K562 (cell line): Measurements from ENCODE around the gene DENND6A.

ENCODE experiments used
- FOXP1 ChIP-seq: sonication (generic); formaldehyde crosslinking; IDR thresholded peaks from 2 replicates; pipeline ENCODE4 v1.8.0; 2022; ENCODE audit warnings: mild to moderate bottlenecking, missing genetic modification reagents
- GABPA ChIP-seq: fragments of 200-800 bp; sonication (Bioruptor generic); conservative IDR thresholded peaks from 2 replicates; pipeline ENCODE4 v1.6.1; 2016; ENCODE audit warnings: low read depth, missing genetic modification characterization, missing compliant biosample characterization
- MAX ChIP-seq: sonication (generic); formaldehyde crosslinking; IDR thresholded peaks from 2 replicates; pipeline ENCODE4 v1.9.0; 2022; ENCODE audit warnings: mild to moderate bottlenecking, missing genetic modification reagents
- POLR2A ChIP-seq: fragments of 450-650 bp; conservative IDR thresholded peaks from 2 replicates; pipeline ENCODE4 v1.6.1; 2016
- POLR2AphosphoS5 ChIP-seq: IDR thresholded peaks from 2 replicates; pipeline ENCODE4 v1.6.1; 2011; ENCODE audit warnings: mild to moderate bottlenecking, low read depth, low read length, moderate library complexity; ENCODE audit not compliant: control insufficient read depth, insufficient read depth
- SIRT6 ChIP-seq: IDR thresholded peaks from one replicate; pipeline ENCODE4 v1.6.1; 2012; ENCODE audit warnings: low read depth, mild to moderate bottlenecking, control low read depth, inconsistent platforms, low read length, moderate library complexity
- USF2 ChIP-seq: sonication (generic); formaldehyde crosslinking; IDR thresholded peaks from 2 replicates; pipeline ENCODE4 v1.5.0; 2020; ENCODE audit warnings: missing genetic modification reagents
- ZFP36 ChIP-seq: fragments of 150-350 bp; IDR thresholded peaks from 2 replicates; pipeline ENCODE4 v1.6.1; 2018; ENCODE audit warnings: low read length, low read depth; ENCODE audit not compliant: partially characterized antibody
- ZNF699 ChIP-seq: fragments of 250-450 bp; sonication (Bioruptor Pico); IDR thresholded peaks from 2 replicates; pipeline ENCODE4 v1.8.0; 2021; ENCODE audit warnings: mild to moderate bottlenecking, moderate library complexity; ENCODE audit not compliant: insufficient replicate concordance

GRCh38 chr3:57659004-57659673 is 33.7 kb downstream of the DENND6A start:
- TF ChIP-seq GABPA (tag): no peak
- no peak for TF ChIP-seq SIRT6
- no peak for TF ChIP-seq USF2
- no peak for TF ChIP-seq ZNF699
- no peak for TF ChIP-seq FOXP1 (CRISPR knock-in tag)
- TF ChIP-seq POLR2AphosphoS5: no peak
- no peak for TF ChIP-seq ZFP36
- TF ChIP-seq MAX (CRISPR knock-in tag): no peak
- no peak for TF ChIP-seq POLR2A
